ENCODE measurements around the gene PHF21A. TPM values are rescaled to one million over a fixed set of nuclear protein-coding genes. Genes with fewer than 3 reads are reported as not detected.

Gene PHF21A
- total RNA-seq, 4 donors from 2014 or later: 30.4 to 58.5 (median 49.4) TPM

DNA sequence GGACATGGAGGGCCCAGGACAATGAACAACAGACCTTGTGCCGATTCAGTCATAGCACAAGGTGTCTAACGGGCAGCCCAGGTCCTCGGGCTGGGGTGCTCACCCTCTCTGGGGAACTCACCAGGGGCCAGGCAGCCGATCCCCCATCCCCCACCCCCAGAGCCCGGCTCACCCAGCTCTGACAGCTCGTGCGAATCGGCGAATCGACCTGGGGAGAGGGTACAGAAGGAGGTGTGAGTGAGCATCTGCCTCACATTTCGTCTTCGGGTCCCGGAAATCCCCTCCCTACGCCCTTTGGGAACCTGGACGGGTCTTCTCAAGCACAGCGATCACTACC is 204.0 kb downstream of the PHF21A start:
- Histone ChIP-seq H3K9me3 (no peaks in the 10 kb centered on the region), H3K36me3 (peaks cover 0 to 38% (median 14%) of the 10 kb centered on the region in 3 donors), H3K27me3 (peaks cover 0 to 14% of the 10 kb centered on the region in 2 donors), H3K27ac (peak overlapping the region; percentile 84 to 94 (median 92)), H3K4me1 (peaks cover 0 to 35% (median 19%) of the 10 kb centered on the region in 4 donors), H3K4me3 (peak overlapping the region; percentile 63 to 89 (median 78))
- 8 to 71% methylated on average over 1 to 9 of the region's 16 CpGs for WGBS, 2 donors
- no peak for TF ChIP-seq EP300 (IDR thresholded peaks at IDR 0.05)
- TF ChIP-seq, protein P1, sequence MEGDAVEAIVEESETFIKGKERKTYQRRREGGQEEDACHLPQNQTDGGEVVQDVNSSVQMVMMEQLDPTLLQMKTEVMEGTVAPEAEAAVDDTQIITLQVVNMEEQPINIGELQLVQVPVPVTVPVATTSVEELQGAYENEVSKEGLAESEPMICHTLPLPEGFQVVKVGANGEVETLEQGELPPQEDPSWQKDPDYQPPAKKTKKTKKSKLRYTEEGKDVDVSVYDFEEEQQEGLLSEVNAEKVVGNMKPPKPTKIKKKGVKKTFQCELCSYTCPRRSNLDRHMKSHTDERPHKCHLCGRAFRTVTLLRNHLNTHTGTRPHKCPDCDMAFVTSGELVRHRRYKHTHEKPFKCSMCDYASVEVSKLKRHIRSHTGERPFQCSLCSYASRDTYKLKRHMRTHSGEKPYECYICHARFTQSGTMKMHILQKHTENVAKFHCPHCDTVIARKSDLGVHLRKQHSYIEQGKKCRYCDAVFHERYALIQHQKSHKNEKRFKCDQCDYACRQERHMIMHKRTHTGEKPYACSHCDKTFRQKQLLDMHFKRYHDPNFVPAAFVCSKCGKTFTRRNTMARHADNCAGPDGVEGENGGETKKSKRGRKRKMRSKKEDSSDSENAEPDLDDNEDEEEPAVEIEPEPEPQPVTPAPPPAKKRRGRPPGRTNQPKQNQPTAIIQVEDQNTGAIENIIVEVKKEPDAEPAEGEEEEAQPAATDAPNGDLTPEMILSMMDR (IDR thresholded peaks at IDR 0.05): no peak
- no peak for TF ChIP-seq POLR2A (IDR thresholded peaks at IDR 0.05)
- no peak for DNase-seq (ENCODE audit: low spot score in 2 of 2)

DNA sequence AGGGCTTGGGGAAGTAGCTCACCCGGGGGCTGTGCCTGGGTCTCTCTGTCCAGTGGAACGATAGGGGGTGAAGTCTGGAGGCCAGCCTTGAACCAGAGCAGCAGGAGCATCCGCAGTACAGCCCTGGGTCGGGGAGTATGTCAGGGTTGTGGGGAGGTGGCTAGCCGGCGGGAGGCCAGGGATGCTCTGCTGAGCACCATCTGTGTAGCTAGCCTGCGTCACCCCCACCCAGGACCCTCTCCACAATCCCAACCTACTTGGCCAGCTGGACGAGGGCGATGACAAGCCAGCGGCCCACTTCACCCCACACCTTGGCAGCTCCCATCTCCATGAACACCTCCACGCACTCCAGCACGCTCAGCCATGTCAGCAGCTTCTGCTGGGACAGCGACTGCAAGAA is 205.8 kb downstream of the PHF21A start:
- TF ChIP-seq, protein P1 (IDR thresholded peaks at IDR 0.05): no peak
- TF ChIP-seq POLR2A (IDR thresholded peaks at IDR 0.05) (no peak), EP300 (IDR thresholded peaks at IDR 0.05) (no peak)
- peaks cover 0 to 27% (median 13%) of the 10 kb centered on the region in 4 donors for H3K4me1 ChIP-seq
- WGBS, 2 donors: 85 to 86% methylated on average over 12 to 13 of the region's 13 CpGs
- DNase-seq (ENCODE audit: low spot score in 2 of 2): no peak
- H3K27ac ChIP-seq: no peak overlapping the region
- peaks cover 0 to 56% (median 14%) of the 10 kb centered on the region in 3 donors for H3K36me3 ChIP-seq
- no peaks in the 10 kb centered on the region for H3K27me3 ChIP-seq
- H3K9me3 ChIP-seq: no peaks in the 10 kb centered on the region
- H3K4me3 ChIP-seq: no peak overlapping the region

DNA sequence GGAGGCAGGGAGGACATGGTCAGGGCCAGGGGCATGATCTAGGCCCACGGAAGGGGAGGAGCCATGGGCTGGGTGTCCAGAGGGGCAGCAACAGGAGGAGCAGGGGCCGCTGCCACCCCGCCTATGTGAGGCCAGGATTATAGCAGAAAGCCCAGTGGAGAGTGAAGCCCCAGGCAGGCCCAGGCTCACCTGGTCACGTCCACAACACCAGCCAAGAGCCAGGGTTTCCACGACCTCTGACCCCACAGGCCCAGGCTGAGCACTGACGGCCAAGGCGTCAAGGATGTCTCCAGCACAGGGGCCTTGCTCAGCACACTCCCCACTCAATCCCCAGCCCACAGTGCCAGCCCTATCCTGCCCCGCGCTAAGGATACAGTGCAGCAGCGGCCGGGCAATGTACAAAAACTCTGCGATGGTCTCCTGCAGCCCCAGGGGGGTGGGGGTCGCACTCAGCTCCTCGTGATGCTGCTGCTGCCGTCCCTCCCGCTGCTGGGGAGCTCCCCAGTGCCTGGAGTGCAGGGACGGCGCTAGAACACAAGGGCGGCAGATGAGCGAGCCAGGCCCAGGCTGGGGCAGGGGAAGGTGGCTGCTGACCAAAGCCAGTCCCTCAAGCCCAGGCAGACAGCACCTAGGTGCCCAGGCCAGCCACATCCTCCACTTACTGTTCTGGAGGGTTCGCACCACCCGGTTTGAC is 207.2 kb downstream of the PHF21A start:
- Histone ChIP-seq H3K27ac (no peak overlapping the region), H3K27me3 (no peaks in the 10 kb centered on the region), H3K9me3 (no peaks in the 10 kb centered on the region), H3K4me1 (peaks cover 0 to 27% (median 12%) of the 10 kb centered on the region in 4 donors), H3K36me3 (peaks cover 0 to 70% (median 17%) of the 10 kb centered on the region in 3 donors), H3K4me3 (no peak overlapping the region)
- 81 to 83% methylated on average over 11 to 20 of the region's 22 CpGs for WGBS, 2 donors
- no peak for DNase-seq (ENCODE audit: low spot score in 2 of 2)
- no peak for TF ChIP-seq EP300 (IDR thresholded peaks at IDR 0.05)
- TF ChIP-seq, protein P1 (IDR thresholded peaks at IDR 0.05): no peak

DNA sequence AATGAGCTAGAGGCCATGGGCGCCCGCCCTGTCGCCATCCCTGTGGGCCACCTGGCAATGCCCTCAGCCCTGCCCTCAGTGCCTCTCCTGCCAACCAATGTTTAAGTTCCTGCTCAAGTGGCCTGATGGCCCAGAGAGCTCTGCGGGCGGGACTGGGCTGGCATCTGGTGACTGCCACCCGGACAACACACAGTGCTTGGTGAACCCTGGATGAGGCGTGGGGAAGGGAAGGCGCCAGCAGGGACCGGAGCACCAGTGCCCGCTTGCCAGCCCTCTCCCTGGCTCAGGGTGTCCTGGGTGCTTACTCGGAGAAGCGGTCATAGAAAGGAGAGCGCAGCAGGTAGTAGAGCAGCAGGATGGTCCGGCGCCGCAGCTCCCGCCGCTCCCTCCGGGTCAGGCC is 207.7 kb downstream of the PHF21A start:
- Histone ChIP-seq H3K9me3 (no peaks in the 10 kb centered on the region), H3K36me3 (peaks cover 0 to 73% (median 18%) of the 10 kb centered on the region in 3 donors), H3K27ac (no peak overlapping the region), H3K4me1 (peaks cover 0 to 21% (median 11%) of the 10 kb centered on the region in 4 donors), H3K27me3 (no peaks in the 10 kb centered on the region), H3K4me3 (no peak overlapping the region)
- 93 to 96% methylated on average over 19 of the region's 19 CpGs for WGBS, 2 donors
- DNase-seq (ENCODE audit: low spot score in 2 of 2): no peak
- TF ChIP-seq, protein P1 (IDR thresholded peaks at IDR 0.05): no peak
- TF ChIP-seq POLR2A (IDR thresholded peaks at IDR 0.05) (no peak), EP300 (IDR thresholded peaks at IDR 0.05) (no peak)

DNA sequence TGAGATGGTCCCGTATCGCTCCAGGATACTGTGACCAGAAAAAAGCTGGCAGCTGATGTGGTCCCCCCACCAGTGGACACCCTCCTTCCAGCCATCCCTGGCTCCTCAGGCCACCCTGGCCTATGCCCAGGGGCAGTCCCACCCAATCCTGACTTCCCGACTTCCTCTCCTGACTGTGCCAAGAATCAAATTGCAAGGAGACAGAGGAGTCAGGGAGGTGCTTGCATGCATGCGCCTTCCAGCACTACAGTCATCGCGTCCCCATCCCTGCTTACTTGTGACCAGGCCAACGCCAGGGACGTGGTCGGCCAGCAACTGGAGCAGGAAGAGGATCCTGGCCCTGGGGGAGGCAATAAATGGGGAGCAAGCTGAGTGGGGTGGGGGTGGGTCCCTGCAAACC is 210.6 kb downstream of the PHF21A start:
- TF ChIP-seq, protein P1 (IDR thresholded peaks at IDR 0.05): no peak
- no peak for TF ChIP-seq EP300 (IDR thresholded peaks at IDR 0.05)
- TF ChIP-seq POLR2A (IDR thresholded peaks at IDR 0.05): no peak
- Histone ChIP-seq H3K4me3 (no peak overlapping the region), H3K36me3 (peaks cover 0 to 72% (median 18%) of the 10 kb centered on the region in 3 donors)

More for the DNA sequence above, 210.6 kb downstream of the PHF21A start:
- H3K27ac ChIP-seq: no peak overlapping the region
- H3K27me3 ChIP-seq: no peaks in the 10 kb centered on the region
- DNase-seq (ENCODE audit: low spot score in 2 of 2): no peak
- H3K9me3 ChIP-seq: no peaks in the 10 kb centered on the region
- H3K4me1 ChIP-seq: peaks cover 0 to 16% (median 0%) of the 10 kb centered on the region in 4 donors
- WGBS, 2 donors: 74 to 76% methylated on average over 9 of the region's 9 CpGs
